Neural cell (in vitro differentiated cells): ENCODE results near the gene SGPP1.

ENCODE experiments used
- EP300 ChIP-seq: fragments of 450-650 bp; conservative IDR thresholded peaks from 2 replicates; pipeline ENCODE4 v1.6.1; 2014; ENCODE audit warnings: antibody characterized with exemption, mild to moderate bottlenecking, moderate library complexity; ENCODE audit not compliant: poor library complexity, severe bottlenecking
- EZH2 ChIP-seq: fragments of 200-600, 300-800 bp; shearing (Covaris generic), sonication (generic); IDR thresholded peaks from 2 replicates; pipeline ENCODE4 v1.6.1; 2014; ENCODE audit warnings: antibody characterized with exemption, low read length, borderline replicate concordance, mild to moderate bottlenecking; ENCODE audit not compliant: insufficient read depth, poor library complexity, severe bottlenecking
- POLR2AphosphoS5 ChIP-seq: IDR thresholded peaks from 2 replicates; pipeline ENCODE4 v1.6.1; 2012
- RAD21 ChIP-seq: fragments of 450-650 bp; conservative IDR thresholded peaks from 2 replicates; pipeline ENCODE4 v1.6.1; 2014; ENCODE audit warnings: antibody characterized with exemption, mild to moderate bottlenecking, moderate library complexity
- TF ChIP-seq, protein P1 (sequence below): fragments of 450-650 bp; IDR thresholded peaks from 2 replicates; pipeline ENCODE4 v1.5.1; 2014; ENCODE audit warnings: antibody characterized with exemption, mild to moderate bottlenecking, moderate library complexity; ENCODE audit not compliant: poor library complexity, severe bottlenecking

DNA sequence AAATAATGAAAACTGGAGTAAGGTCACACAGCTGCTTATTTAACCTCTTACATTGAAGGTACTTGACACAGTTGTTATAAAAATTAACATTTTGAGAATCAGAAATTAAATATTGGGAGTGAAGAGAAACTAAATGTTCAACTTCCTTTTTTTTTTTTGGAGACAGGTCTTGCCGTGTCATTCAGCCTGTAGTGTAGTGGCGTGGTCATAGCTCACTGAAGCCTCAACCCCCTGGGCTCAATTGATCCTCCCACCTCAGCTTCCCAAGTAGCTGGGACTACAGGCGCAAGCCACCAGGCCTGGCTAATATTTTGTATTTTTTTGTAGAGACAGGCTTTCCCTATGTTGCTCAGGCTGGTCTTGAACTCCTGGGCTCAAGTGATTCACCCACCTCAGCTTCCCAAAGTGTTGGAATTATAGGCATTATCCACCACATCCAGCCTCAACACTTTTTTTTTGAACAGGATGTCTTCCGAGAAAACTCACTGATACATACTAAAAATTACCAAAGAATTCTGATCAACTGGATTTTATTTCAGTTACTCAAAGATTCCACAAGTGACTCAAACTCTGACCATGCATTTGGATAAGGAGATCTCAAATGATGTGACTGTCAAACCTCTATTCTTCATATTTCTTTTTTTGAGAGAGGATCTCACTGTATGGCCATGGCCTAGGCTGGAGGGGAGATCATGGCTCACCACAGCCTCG lies 35.4 kb downstream of the SGPP1 start:
- TF ChIP-seq EZH2: no peak
- no peak for TF ChIP-seq EP300
- TF ChIP-seq, protein P1, sequence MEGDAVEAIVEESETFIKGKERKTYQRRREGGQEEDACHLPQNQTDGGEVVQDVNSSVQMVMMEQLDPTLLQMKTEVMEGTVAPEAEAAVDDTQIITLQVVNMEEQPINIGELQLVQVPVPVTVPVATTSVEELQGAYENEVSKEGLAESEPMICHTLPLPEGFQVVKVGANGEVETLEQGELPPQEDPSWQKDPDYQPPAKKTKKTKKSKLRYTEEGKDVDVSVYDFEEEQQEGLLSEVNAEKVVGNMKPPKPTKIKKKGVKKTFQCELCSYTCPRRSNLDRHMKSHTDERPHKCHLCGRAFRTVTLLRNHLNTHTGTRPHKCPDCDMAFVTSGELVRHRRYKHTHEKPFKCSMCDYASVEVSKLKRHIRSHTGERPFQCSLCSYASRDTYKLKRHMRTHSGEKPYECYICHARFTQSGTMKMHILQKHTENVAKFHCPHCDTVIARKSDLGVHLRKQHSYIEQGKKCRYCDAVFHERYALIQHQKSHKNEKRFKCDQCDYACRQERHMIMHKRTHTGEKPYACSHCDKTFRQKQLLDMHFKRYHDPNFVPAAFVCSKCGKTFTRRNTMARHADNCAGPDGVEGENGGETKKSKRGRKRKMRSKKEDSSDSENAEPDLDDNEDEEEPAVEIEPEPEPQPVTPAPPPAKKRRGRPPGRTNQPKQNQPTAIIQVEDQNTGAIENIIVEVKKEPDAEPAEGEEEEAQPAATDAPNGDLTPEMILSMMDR: no peak
- TF ChIP-seq POLR2AphosphoS5: no peak
- TF ChIP-seq RAD21: no peak
